GM13977 (cell line): Measurements from ENCODE around the gene EVL.

Experiments
- DNase-seq: peaks from one replicate; pipeline ENCODE4 v3.0.0; 2012; ENCODE audit warnings: low spot score
- CTCF ChIP-seq: IDR thresholded peaks from 2 replicates; pipeline ENCODE4 v1.5.1; 2012; ENCODE audit warnings: mild to moderate bottlenecking, control low read depth; ENCODE audit not compliant: insufficient read depth; ENCODE audit errors: extremely low read depth, missing control alignments
- in situ Hi-C: fragments of 300-500 bp; cut with MboI; formaldehyde crosslinking; loops from one replicate; pipeline ENCODE4 v1.12.0; 2022; ENCODE audit warnings: low sequenced_read_pairs, low pct_unique_long_range_greater_than_20kb, mixed read lengths, inconsistent platforms; ENCODE audit not compliant: unreplicated experiment

Gene EVL

GRCh38 chr14:100121643-100122480, 56.6 kb downstream of the EVL start:
- in situ Hi-C loops, result no loop called here
- no peak for TF ChIP-seq CTCF
- no peak for DNase-seq

- no peak for TF ChIP-seq CTCF
- in situ Hi-C loops, result no loop called here
- no peak for DNase-seq
These were observed 57.4 kb downstream of the EVL start for GRCh38 chr14:100122481-100123223.

- no peak for DNase-seq
- TF ChIP-seq CTCF, result no peak
- in situ Hi-C loops, result no loop called here
These were observed 58.4 kb downstream of the EVL start for GRCh38 chr14:100123618-100124017.

- in situ Hi-C loops, result no loop called here
- no peak for DNase-seq
- no peak for TF ChIP-seq CTCF
These were observed 59.4 kb downstream of the EVL start for GRCh38 chr14:100124551-100125088.

- no peak for TF ChIP-seq CTCF
- DNase-seq, result no peak
- in situ Hi-C loops, result no loop called here
These were observed 61.2 kb downstream of the EVL start for GRCh38 chr14:100126401-100126800.

GRCh38 chr14:100127853-100128455, 62.7 kb downstream of the EVL start:
- no peak for DNase-seq

More at GRCh38 chr14:100127853-100128455, 62.7 kb downstream of the EVL start:
- no peak for TF ChIP-seq CTCF
- in situ Hi-C loops, result no loop called here
